NCI-H1694 treated with DMSO at 0.1 percent for 48 hours (cell line): ENCODE results near the gene OR10G3.

ENCODE experiments used
- DNase-seq: peaks from one replicate; lab custom pipeline; 2025; lab: John Stamatoyannopoulos, UW

The OR10G3 gene

GRCh38 chr14:21535545-21536417 lies 44.1 kb downstream of the OR10G3 start:
- DNase-seq, result no peak

DNA sequence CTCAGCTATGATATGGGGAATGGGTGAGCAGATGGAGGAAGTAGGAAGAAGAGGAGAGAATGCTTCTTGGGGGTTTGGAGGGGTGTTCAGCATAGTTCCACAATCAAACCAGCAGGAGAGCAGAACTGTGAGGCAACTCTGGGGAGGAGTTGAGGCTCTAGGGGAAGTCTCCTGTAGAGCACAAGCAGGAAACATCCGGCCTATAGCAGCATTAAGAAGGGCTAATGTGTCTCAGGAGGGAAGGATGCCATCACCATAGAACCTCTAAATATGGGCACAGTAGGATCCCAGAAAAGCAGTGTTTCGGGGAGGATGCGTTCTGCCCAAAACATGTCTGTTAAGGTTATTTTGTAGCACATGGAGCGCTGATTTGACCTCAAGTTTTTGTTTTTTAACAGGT lies 45.3 kb downstream of the OR10G3 start:
- no peak for DNase-seq

- no peak for DNase-seq
These were observed 46.6 kb downstream of the OR10G3 start for GRCh38 chr14:21533294-21533693.

GRCh38 chr14:21529515-21529914 lies 50.4 kb downstream of the OR10G3 start:
- no peak for DNase-seq

GRCh38 chr14:21528381-21529348 lies 51.2 kb downstream of the OR10G3 start:
- DNase-seq, result no peak

DNA sequence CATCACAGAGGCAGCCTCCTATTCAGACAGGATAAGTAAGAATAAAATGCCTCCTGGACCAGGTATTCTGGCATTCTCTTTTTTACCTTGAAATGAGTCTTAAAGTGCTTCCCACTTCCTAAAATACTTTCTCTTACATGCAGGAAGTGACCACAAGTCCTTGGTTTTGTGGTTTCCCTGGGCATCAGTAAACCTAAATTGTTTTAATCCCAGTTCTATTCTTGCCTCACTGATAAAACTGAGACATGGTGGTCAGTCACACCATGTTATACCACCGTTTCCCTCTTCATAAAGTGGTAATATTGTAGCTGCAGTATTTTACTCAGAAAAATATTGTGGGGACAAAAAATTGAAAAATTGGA lies 52.6 kb downstream of the OR10G3 start:
- no peak for DNase-seq

DNA sequence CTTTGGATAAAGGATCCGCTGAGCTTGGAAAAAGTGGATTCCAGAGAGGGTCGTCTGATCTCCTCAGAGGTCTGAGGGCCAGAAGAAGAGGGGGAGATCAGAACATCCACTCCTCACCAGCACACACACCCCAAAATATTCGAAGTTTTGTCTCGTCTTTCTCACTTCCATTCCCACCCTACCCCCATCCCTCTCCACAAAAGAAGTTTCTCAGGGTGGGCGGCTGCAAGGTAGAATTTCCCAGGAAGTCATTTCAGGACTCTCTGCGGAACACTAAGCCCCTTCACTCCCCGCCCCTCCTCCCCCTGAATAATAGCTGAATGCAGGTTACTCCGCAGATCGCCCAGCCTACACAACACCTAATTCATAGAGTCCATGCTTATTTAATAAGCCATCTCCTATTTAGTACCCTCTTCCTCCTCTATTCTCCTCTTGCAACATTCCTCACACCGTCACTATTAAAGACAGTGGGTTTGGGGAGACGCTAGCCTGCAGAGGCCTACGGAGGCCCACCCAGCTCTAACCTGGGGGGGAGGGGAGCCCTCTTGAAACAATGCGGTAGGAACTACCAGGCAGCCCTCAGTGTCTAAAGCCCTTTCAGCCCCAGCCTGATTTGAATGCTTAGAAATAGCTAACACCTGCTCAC lies 53.1 kb downstream of the OR10G3 start:
- no peak for DNase-seq

- peak; percentile 84 for DNase-seq
These were observed 53.8 kb downstream of the OR10G3 start, which contains the start of gene SALL2 for GRCh38 chr14:21525962-21526671. SALL2 (minus strand) TSS chr14:21526346; CDS start chr14:21526127, 219 bp downstream.

DNA sequence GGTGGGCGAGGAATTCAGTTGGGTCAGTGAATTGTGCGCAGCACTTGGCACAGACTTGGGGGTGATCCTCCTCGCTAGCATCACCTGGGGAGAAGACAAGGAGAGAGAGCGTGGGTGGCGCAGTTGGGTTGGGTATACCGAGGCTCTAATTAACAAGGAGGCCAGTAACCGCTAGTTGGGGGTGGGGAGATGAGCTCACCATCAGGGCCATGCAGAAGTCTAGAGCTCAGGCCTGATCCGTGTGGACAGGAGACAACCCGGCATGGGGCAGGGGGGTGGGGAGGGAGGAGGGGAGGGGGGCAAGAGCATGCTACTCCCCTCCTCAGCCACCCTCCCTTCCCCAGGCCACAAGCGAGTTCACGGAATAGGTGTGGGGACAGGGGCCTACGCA lies 54.3 kb downstream of the OR10G3 start:
- no peak for DNase-seq

DNA sequence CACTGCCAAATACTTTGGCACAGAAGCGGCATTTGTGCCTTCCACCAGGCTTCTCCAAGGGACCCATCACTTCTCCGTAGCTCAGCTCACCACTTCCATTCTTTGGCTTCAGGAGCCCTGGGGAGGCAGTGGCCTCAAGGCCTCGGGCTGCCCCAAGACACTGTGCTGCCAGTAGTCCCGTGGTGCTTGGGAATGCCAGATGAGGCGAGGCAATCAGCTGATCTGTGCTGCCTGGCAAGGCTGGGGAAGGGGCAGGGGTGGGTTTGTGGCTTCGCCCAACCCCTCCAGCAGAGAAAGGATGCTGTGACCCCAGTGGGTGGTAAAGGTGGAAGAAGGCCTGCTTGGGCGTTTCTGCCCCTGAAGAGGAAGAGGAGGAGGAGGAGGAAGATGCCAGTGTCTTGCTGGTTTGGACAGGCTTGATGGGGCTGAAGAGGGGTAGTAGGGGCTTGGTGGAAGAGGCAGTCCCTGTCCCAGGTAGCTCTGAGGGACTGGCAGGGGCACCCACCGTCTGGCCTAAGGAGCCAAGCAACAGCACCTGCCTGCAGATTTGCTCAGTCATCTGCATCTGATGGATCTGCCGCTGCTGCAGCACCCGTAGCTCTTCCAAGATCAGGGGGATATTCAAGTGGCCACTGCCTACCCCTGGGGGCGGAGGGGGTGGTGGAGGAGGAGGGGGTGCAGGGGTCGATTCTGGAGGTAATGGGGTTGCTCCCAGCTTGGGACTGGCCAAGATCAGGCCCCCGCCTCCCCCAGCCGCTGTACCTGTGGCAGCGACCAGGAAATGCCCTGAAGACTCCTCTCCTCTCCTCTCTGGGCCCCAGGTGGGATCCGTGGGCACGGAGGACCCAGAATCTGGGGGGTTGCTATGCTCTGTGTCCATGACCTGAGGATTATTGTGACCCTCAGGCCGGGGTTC lies 55.0 kb downstream of the OR10G3 start:
- DNase-seq, result no peak

- no peak for DNase-seq
These were observed 56.7 kb downstream of the OR10G3 start for GRCh38 chr14:21523203-21523602.

- DNase-seq, result no peak
These were observed 58.4 kb downstream of the OR10G3 start for GRCh38 chr14:21521501-21521900.

GRCh38 chr14:21520767-21521166 lies 59.1 kb downstream of the OR10G3 start:
- DNase-seq, result peak; percentile 53

- no peak for DNase-seq
These were observed 61.2 kb downstream of the OR10G3 start for GRCh38 chr14:21518725-21519124.
